Smooth muscle cell (in vitro differentiated cells): ENCODE measurements around the gene RAB27B. TPM values are rescaled to one million over a fixed set of nuclear protein-coding genes. Genes with fewer than 3 reads are reported as not detected.

Source experiments
- DNase-seq: peaks from one replicate; lab custom pipeline; 2025; ENCODE audit not compliant: unreplicated experiment; lab: John Stamatoyannopoulos, UW
- H2AFZ ChIP-seq: fragments of 200-600 bp; sonication (generic); 2 replicates; pipeline ENCODE4 v1.6.0; 2016; ENCODE audit warnings: antibody characterized with exemption, low read depth, mild to moderate bottlenecking
- H3F3A ChIP-seq: fragments of 200-600 bp; sonication (generic); 2 replicates; pipeline ENCODE4 v1.6.0; 2017; ENCODE audit warnings: antibody characterized with exemption, low read depth
- H3K27ac ChIP-seq: fragments of 200-600 bp; sonication (generic); 2 replicates; pipeline ENCODE4 v1.5.1; 2016; ENCODE audit warnings: low read depth, mild to moderate bottlenecking
- H3K27me3 ChIP-seq: fragments of 200-600 bp; sonication (generic); 2 replicates; pipeline ENCODE4 v1.6.1; 2016; ENCODE audit warnings: low read depth, mild to moderate bottlenecking
- H3K36me3 ChIP-seq: fragments of 200-600 bp; sonication (generic); 2 replicates; pipeline ENCODE4 v1.5.1; 2016; ENCODE audit warnings: low read depth
- H3K4me1 ChIP-seq: fragments of 200-600 bp; sonication (generic); 2 replicates; pipeline ENCODE4 v1.5.1; 2016; ENCODE audit warnings: low read depth
- H3K4me2 ChIP-seq: fragments of 200-600 bp; sonication (generic); 2 replicates; pipeline ENCODE4 v1.6.0; 2016; ENCODE audit warnings: mild to moderate bottlenecking
- H3K4me3 ChIP-seq: fragments of 200-600 bp; sonication (generic); 2 replicates; pipeline ENCODE4 v1.5.1; 2016; ENCODE audit warnings: mild to moderate bottlenecking
- H3K79me2 ChIP-seq: fragments of 200-600 bp; sonication (generic); 2 replicates; pipeline ENCODE4 v1.6.0; 2016; ENCODE audit warnings: low read depth, mild to moderate bottlenecking
- H3K9ac ChIP-seq: fragments of 200-600 bp; sonication (generic); 2 replicates; pipeline ENCODE4 v1.6.0; 2016; ENCODE audit warnings: low read depth
- H3K9me3 ChIP-seq: fragments of 200-600 bp; sonication (generic); replicated peaks from 2 replicates; pipeline ENCODE4 v1.5.1; 2016; ENCODE audit warnings: low read depth
- H4K20me1 ChIP-seq: fragments of 200-600 bp; sonication (generic); 2 replicates; pipeline ENCODE4 v1.6.0; 2016; ENCODE audit warnings: low read depth
- WGBS: methylation state at CpG from one replicate; pipeline ENCODE4 v1.1.7; 2016; ENCODE audit warnings: low lambda C conversion rate; 5-methylcytosine and 5-hydroxymethylcytosine counted together
- polyA plus RNA-seq: library from polyadenylated mRNA; unstranded; fragments of >200 nt; fragmentation: Nextera tagmentation; extraction: Ambion mirVana; gene quantifications from 2 replicates; pipeline ENCODE4 v1.2.1, GENCODE V29; 2016
- total RNA-seq: library from RNA; depleted of rRNA; stranded (reverse); fragments of >200 nt; gene quantifications from 2 replicates; pipeline ENCODE4 v1.2.3, GENCODE V29; 2014
- TF ChIP-seq, protein P1 (sequence below): fragments of 200-600 bp; sonication (generic); IDR thresholded peaks from 2 replicates; pipeline ENCODE4 v1.5.1; 2017; ENCODE audit warnings: borderline replicate concordance, mild to moderate bottlenecking, antibody characterized with exemption; ENCODE audit not compliant: insufficient read depth, poor library complexity, severe bottlenecking

The RAB27B gene
- total and polyA plus RNA-seq, 2 experiments from 2014 or later, result 0.98 to 9.5 TPM

DNA sequence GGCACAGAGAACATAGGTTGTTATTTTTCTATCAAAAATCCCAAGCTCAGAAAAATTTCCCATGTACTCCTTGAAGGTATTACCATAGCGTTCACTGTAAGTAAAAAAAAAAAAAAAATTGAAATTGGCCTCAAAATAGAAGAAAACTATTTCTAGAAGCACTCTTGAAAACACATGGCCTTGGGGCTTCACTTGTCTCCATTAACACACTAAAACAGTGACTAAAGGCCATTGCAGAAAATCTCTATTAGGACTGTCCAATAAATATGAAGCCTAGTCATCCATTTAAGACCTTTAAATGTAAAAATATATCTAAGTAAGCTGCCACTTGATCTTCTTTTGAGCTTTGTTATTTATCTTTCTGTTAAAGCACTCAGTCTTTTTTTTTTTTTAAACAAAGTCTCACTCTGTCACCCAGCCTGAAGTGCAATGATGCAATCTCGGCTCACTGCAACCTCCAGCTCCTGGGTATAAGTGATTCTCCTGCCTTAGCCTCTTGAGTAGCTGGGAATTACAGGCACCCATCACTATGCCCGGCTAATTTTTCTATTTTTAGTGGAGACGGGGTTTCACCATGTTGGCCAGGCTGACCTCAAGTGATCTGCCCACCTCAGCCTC lies 95.2 kb downstream of the RAB27B start:
- 20% methylated on average over 4 of the region's 4 CpGs for WGBS
- TF ChIP-seq, protein P1, sequence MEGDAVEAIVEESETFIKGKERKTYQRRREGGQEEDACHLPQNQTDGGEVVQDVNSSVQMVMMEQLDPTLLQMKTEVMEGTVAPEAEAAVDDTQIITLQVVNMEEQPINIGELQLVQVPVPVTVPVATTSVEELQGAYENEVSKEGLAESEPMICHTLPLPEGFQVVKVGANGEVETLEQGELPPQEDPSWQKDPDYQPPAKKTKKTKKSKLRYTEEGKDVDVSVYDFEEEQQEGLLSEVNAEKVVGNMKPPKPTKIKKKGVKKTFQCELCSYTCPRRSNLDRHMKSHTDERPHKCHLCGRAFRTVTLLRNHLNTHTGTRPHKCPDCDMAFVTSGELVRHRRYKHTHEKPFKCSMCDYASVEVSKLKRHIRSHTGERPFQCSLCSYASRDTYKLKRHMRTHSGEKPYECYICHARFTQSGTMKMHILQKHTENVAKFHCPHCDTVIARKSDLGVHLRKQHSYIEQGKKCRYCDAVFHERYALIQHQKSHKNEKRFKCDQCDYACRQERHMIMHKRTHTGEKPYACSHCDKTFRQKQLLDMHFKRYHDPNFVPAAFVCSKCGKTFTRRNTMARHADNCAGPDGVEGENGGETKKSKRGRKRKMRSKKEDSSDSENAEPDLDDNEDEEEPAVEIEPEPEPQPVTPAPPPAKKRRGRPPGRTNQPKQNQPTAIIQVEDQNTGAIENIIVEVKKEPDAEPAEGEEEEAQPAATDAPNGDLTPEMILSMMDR, result no peak
- no peak for DNase-seq

DNA sequence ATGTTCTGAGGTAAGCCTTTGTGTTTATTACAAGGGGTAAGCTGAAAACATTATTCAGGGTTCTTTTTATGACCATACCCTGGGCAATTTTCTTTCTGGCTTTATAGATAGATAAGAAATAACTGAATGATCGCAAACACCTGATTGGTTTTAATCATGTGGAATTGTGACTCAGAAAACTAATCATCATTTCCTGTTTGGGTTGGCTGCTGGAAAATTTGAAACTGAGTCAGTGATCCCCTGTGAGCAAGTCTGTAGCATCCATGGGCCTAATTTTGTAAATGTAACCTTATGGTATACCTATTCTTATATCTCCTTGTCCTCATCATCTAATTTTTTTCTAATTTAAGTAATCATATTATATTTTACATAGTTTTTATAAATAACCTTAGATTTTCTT lies 96.7 kb downstream of the RAB27B start:
- H3K9me3 ChIP-seq, result no peaks in the 10 kb centered on the region
- no peaks in the 10 kb centered on the region for H3K4me1 ChIP-seq
- H3K27me3 ChIP-seq, result no peaks in the 10 kb centered on the region
- H3K27ac ChIP-seq, result peak overlapping the region; percentile 37
- no peak for DNase-seq
- no peaks in the 10 kb centered on the region for H3K79me2 ChIP-seq
- WGBS, result 36% methylated on average over 1 of the region's 1 CpG
- H3K4me3 ChIP-seq, result no peak overlapping the region
- TF ChIP-seq, protein P1, result no peak
- no peak overlapping the region for H2AFZ ChIP-seq
- no peak overlapping the region for H3K9ac ChIP-seq
- peaks cover 6% of the 10 kb centered on the region for H3F3A ChIP-seq
- H3K4me2 ChIP-seq, result no peak overlapping the region
- H3K36me3 ChIP-seq, result no peaks in the 10 kb centered on the region
- no peaks in the 10 kb centered on the region for H4K20me1 ChIP-seq

More for the DNA sequence above, 95.2 kb downstream of the RAB27B start:
- Histone ChIP-seq H3K79me2 (no peaks in the 10 kb centered on the region), H3F3A (peaks cover 6% of the 10 kb centered on the region), H3K4me1 (no peaks in the 10 kb centered on the region), H3K27me3 (no peaks in the 10 kb centered on the region), H3K9me3 (no peaks in the 10 kb centered on the region), H4K20me1 (no peaks in the 10 kb centered on the region), H3K36me3 (no peaks in the 10 kb centered on the region), H2AFZ (no peak overlapping the region), H3K4me2 (peak overlapping the region; percentile 1), H3K9ac (no peak overlapping the region), H3K27ac (peak overlapping the region; percentile 37), H3K4me3 (no peak overlapping the region)

DNA sequence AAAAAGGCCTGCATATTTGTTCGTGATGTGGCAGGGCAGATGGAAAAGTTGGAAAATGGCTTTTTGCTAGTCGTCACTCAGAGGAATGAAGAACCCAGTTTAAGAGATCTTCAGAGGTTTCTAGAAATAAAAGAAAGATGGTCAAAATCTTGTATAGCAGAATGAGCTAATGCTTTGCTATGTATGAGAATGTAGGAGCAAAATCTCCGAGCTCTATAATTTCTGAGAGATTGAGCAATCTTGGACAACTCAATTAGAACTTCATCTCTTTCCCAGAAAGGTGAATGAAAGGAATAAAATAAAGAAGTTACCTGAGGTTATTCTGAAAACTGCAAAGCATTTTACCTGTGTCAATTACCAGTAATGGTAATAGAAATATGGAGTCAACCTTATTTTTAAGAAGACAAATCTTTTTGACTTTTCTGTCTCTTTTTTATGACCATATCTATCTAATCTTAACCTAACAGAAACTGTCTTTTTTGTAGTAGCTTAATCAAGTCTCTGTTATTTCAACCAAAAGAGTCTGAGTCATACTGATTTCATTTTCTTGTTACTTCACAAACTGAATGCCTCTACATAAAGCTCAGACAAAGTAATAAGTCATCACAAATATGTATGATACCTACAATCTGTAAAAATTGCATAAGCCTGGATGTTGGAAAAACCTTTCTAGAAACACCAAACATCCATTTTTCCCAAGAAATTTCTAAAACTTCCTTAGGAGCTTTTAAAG lies 98.5 kb downstream of the RAB27B start:
- DNase-seq, result no peak
- H3K4me1 ChIP-seq, result no peaks in the 10 kb centered on the region
- 89% methylated on average over 3 of the region's 3 CpGs for WGBS
- H3K36me3 ChIP-seq, result no peaks in the 10 kb centered on the region
- H3K27ac ChIP-seq, result no peak overlapping the region
- no peaks in the 10 kb centered on the region for H3K9me3 ChIP-seq
- no peak overlapping the region for H2AFZ ChIP-seq
- H4K20me1 ChIP-seq, result no peaks in the 10 kb centered on the region
- no peak overlapping the region for H3K4me3 ChIP-seq
- no peaks in the 10 kb centered on the region for H3K79me2 ChIP-seq
- TF ChIP-seq, protein P1, result no peak
- H3F3A ChIP-seq, result peaks cover 6% of the 10 kb centered on the region
- no peak overlapping the region for H3K9ac ChIP-seq
- H3K27me3 ChIP-seq, result no peaks in the 10 kb centered on the region
- no peak overlapping the region for H3K4me2 ChIP-seq
